H9 (cell line): ENCODE results near the gene KCNMA1. TPM values are rescaled to one million over a fixed set of nuclear protein-coding genes. Genes with fewer than 3 reads are reported as not detected.

ENCODE experiments used
- DNase-seq: peaks from one replicate; pipeline ENCODE4 v3.0.0-alpha.2; 2017
- H2AFZ ChIP-seq: one replicate; pipeline ENCODE4 v1.6.1; 2013; ENCODE audit warnings: mild to moderate bottlenecking, low read length, control low read depth, moderate library complexity
- H2AK5ac ChIP-seq: 2 replicates; pipeline ENCODE4 v1.6.1; 2013; ENCODE audit warnings: low read length, control low read depth, mixed read lengths; ENCODE audit not compliant: insufficient read length
- H2BK120ac ChIP-seq: one replicate; pipeline ENCODE4 v1.6.1; 2013; ENCODE audit warnings: low read depth, mild to moderate bottlenecking, low read length, control low read depth, inconsistent platforms; ENCODE audit not compliant: poor library complexity, severe bottlenecking
- H2BK12ac ChIP-seq: 2 replicates; pipeline ENCODE4 v1.6.1; 2013; ENCODE audit warnings: low read length, control low read depth, mixed read lengths, low read depth; ENCODE audit not compliant: insufficient read length
- H2BK15ac ChIP-seq: 2 replicates; pipeline ENCODE4 v1.6.1; 2013; ENCODE audit warnings: low read depth, low read length, control low read depth
- H2BK20ac ChIP-seq: one replicate; pipeline ENCODE4 v1.6.1; 2013; ENCODE audit warnings: low read depth, mild to moderate bottlenecking, low read length, control low read depth, inconsistent platforms; ENCODE audit not compliant: poor library complexity, severe bottlenecking
- H2BK5ac ChIP-seq: 2 replicates; pipeline ENCODE4 v1.6.1; 2013; ENCODE audit warnings: low read length, control low read depth, mixed read lengths; ENCODE audit not compliant: insufficient read length
- H3K14ac ChIP-seq: 2 replicates; pipeline ENCODE4 v1.6.1; 2013; ENCODE audit warnings: low read length, control low read depth; ENCODE audit not compliant: insufficient read depth
- H3K18ac ChIP-seq: 2 replicates; pipeline ENCODE4 v1.6.1; 2013; ENCODE audit warnings: low read depth, mild to moderate bottlenecking, mixed read lengths, low read length, control low read depth; ENCODE audit not compliant: insufficient read length
- H3K23ac ChIP-seq: 2 replicates; pipeline ENCODE4 v1.6.1; 2013; ENCODE audit warnings: low read length, control low read depth, mixed read lengths, low read depth; ENCODE audit not compliant: insufficient read length
- H3K23me2 ChIP-seq: 2 replicates; pipeline ENCODE4 v1.6.1; 2013; ENCODE audit warnings: low read depth, mild to moderate bottlenecking, mixed read lengths, low read length, control low read depth; ENCODE audit not compliant: insufficient read length, poor library complexity, severe bottlenecking
- H3K27ac ChIP-seq: 2 replicates; pipeline ENCODE4 v1.5.1; 2013; ENCODE audit warnings: low read length, control low read depth, mixed read lengths, low read depth; ENCODE audit not compliant: insufficient read length
- H3K27me3 ChIP-seq: 2 replicates; pipeline ENCODE4 v1.6.1; 2013; ENCODE audit warnings: low read length, control low read depth, inconsistent platforms; ENCODE audit not compliant: insufficient read depth
- H3K4ac ChIP-seq: 2 replicates; pipeline ENCODE4 v1.6.1; 2013; ENCODE audit warnings: low read depth, mild to moderate bottlenecking, control low read depth, inconsistent platforms, low read length, moderate library complexity
- H3K4me1 ChIP-seq: 2 replicates; pipeline ENCODE4 v1.6.1; 2013; ENCODE audit warnings: low read length, control low read depth, inconsistent platforms; ENCODE audit not compliant: insufficient read depth
- H3K4me2 ChIP-seq: 2 replicates; pipeline ENCODE4 v1.6.1; 2013; ENCODE audit warnings: low read length, control low read depth, mixed read lengths; ENCODE audit not compliant: insufficient read length, insufficient read depth
- H3K56ac ChIP-seq: 2 replicates; pipeline ENCODE4 v1.6.1; 2013; ENCODE audit warnings: low read depth, mild to moderate bottlenecking, mixed read lengths, low read length, control low read depth; ENCODE audit not compliant: insufficient read length
- H3K79me1 ChIP-seq: 2 replicates; pipeline ENCODE4 v1.6.1; 2013; ENCODE audit warnings: low read depth, mild to moderate bottlenecking, moderate library complexity, low read length, control low read depth, inconsistent platforms; ENCODE audit not compliant: insufficient read depth, poor library complexity, severe bottlenecking
- H3K79me2 ChIP-seq: 2 replicates; pipeline ENCODE4 v1.6.1; 2013; ENCODE audit warnings: low read length, control low read depth, inconsistent platforms; ENCODE audit not compliant: insufficient read depth
- H3K9ac ChIP-seq: 2 replicates; pipeline ENCODE4 v1.6.1; 2013; ENCODE audit warnings: low read length, control low read depth, mixed read lengths; ENCODE audit not compliant: insufficient read length; ENCODE audit errors: extremely low read depth
- H3K9me3 ChIP-seq: one replicate; pipeline ENCODE4 v1.6.1; 2013; ENCODE audit warnings: low read depth, low read length, inconsistent platforms; ENCODE audit not compliant: control insufficient read depth
- H3T11ph ChIP-seq: one replicate; pipeline ENCODE4 v1.6.1; 2013; ENCODE audit warnings: mild to moderate bottlenecking, low read length, control low read depth, inconsistent platforms
- H4K20me1 ChIP-seq: one replicate; pipeline ENCODE4 v1.6.1; 2013; ENCODE audit not compliant: control insufficient read depth, insufficient read length, insufficient read depth
- H4K5ac ChIP-seq: 2 replicates; pipeline ENCODE4 v1.6.1; 2013; ENCODE audit warnings: low read depth, mild to moderate bottlenecking, mixed read lengths, low read length, control low read depth; ENCODE audit not compliant: insufficient read length
- H4K8ac ChIP-seq: replicated peaks from 2 replicates; pipeline ENCODE4 v1.6.1; 2013; ENCODE audit warnings: low read length, control low read depth, mixed read lengths, low read depth; ENCODE audit not compliant: insufficient read length
- H4K91ac ChIP-seq: 2 replicates; pipeline ENCODE4 v1.6.1; 2013; ENCODE audit warnings: low read depth, mild to moderate bottlenecking, moderate library complexity, mixed read lengths, low read length, control low read depth; ENCODE audit not compliant: insufficient read length
- H3K27ac Mint-ChIP-seq, 3 experiments: 2 replicates in 2 of 3; 3 replicates in 1 of 3; pipeline ENCODE4 v1.8.0; 2020 to 2021; ENCODE audit warnings: mixed read lengths in 3 of 3, mild to moderate bottlenecking in 1 of 3, moderate library complexity in 1 of 3
- H3K27me3 Mint-ChIP-seq: 2 replicates; pipeline ENCODE4 v1.8.0; 2021; ENCODE audit warnings: low read depth, mild to moderate bottlenecking, moderate library complexity, mixed read lengths
- H3K36me3 Mint-ChIP-seq, 3 experiments: 2 replicates in 2 of 3; 3 replicates in 1 of 3; pipeline ENCODE4 v1.8.0; 2020 to 2021; ENCODE audit warnings: low read depth in 3 of 3, mixed read lengths in 3 of 3; ENCODE audit not compliant: insufficient read depth in 1 of 3
- H3K4me1 Mint-ChIP-seq, 2 experiments: 2 replicates each; pipeline ENCODE4 v1.8.0; 2020; ENCODE audit warnings: mixed read lengths in 2 of 2
- H3K4me3 Mint-ChIP-seq, 2 experiments: 2 replicates in 1 of 2; 3 replicates in 1 of 2; pipeline ENCODE4 v1.8.0; 2020 to 2021; ENCODE audit warnings: mild to moderate bottlenecking in 2 of 2, mixed read lengths in 2 of 2, moderate library complexity in 1 of 2
- H3K9me3 Mint-ChIP-seq, 2 experiments: 2 replicates in 1 of 2; 3 replicates in 1 of 2; pipeline ENCODE4 v1.8.0; 2020; ENCODE audit warnings: mild to moderate bottlenecking in 2 of 2, mixed read lengths in 2 of 2, moderate library complexity in 1 of 2
- WGBS: extraction: QIAGEN DNeasy Blood & Tissue Kit; methylation state at CpG from one replicate; pipeline ENCODE4 v1.1.7; 2013; ENCODE audit warnings: missing lambda C conversion rate, low lambda C conversion rate, mixed read lengths; ENCODE audit not compliant: insufficient read length; ENCODE audit errors: extremely low coverage; 5-methylcytosine and 5-hydroxymethylcytosine counted together
- total RNA-seq: library from RNA; stranded (reverse); gene quantifications from 2 replicates; pipeline ENCODE4 v1.2.1, GENCODE V29; 2021
- TF ChIP-seq, protein P1 (sequence below): fragments of 200-600 bp; sonication (generic); conservative IDR thresholded peaks from 3 replicates; pipeline ENCODE4 v1.8.0; 2021; ENCODE audit warnings: antibody characterized with exemption, mild to moderate bottlenecking

The KCNMA1 gene
- total RNA-seq, 1 experiment from 2014 or later, result 2.0 TPM

DNA sequence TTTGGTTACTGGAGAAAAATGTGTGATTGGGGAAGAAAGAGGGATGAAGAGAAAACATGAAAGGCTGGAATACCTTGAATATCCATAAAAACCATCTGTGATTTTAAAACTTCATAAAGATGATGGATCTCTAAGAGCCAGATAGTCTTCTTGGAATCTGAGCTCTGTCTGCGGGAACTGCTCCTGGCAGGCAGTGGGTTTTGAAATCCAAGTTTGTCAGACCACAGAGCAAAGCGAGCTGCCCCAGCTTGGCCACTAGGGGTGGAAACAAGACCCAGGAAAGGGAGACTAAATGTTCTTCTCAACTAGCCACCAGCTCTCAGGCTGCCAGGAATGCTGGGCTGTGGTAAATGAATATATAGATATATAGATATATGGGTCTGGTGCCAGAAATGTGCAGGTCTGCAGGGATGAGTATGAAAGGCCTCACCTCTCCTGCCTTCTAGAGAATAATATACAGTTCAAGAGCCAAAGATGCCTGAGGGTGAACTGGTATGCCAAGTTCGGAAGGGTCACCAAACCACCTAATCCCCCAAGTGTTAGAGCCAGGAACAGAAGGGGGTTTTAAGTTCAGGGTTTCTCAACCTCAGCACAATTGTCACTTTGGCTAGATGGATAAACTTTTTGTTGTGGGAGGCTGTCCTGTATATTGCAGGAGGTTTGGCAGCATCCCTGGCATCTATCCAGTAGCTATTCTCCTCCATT lies 208.8 kb downstream of the KCNMA1 start:
- TF ChIP-seq, protein P1, sequence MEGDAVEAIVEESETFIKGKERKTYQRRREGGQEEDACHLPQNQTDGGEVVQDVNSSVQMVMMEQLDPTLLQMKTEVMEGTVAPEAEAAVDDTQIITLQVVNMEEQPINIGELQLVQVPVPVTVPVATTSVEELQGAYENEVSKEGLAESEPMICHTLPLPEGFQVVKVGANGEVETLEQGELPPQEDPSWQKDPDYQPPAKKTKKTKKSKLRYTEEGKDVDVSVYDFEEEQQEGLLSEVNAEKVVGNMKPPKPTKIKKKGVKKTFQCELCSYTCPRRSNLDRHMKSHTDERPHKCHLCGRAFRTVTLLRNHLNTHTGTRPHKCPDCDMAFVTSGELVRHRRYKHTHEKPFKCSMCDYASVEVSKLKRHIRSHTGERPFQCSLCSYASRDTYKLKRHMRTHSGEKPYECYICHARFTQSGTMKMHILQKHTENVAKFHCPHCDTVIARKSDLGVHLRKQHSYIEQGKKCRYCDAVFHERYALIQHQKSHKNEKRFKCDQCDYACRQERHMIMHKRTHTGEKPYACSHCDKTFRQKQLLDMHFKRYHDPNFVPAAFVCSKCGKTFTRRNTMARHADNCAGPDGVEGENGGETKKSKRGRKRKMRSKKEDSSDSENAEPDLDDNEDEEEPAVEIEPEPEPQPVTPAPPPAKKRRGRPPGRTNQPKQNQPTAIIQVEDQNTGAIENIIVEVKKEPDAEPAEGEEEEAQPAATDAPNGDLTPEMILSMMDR, result peak; percentile 77
- no peaks in the 10 kb centered on the region for H3K27me3 ChIP-seq
- Mint-ChIP-seq H3K9me3 (no peaks in the 10 kb centered on the region), H3K36me3 (no peaks in the 10 kb centered on the region), H3K4me1 (peaks cover 26% of the 10 kb centered on the region in 2 experiments), H3K4me3 (no peak overlapping the region), H3K27ac (no peak overlapping the region), H3K27me3 (no peaks in the 10 kb centered on the region; the same call in 1 of the 2 replicates)
- no peak overlapping the region for H2BK15ac ChIP-seq
- H4K91ac ChIP-seq, result no peak overlapping the region
- no peak overlapping the region for H3K4ac ChIP-seq
- no peak overlapping the region for H2AFZ ChIP-seq
- H3K23ac ChIP-seq, result no peak overlapping the region
- WGBS, result no CpG with 5 or more reads among the region's 3 CpGs
- no peaks in the 10 kb centered on the region for H3K79me1 ChIP-seq
- H2BK120ac ChIP-seq, result no peak overlapping the region
- no peak overlapping the region for H2BK20ac ChIP-seq
- H3T11ph ChIP-seq, result no peak overlapping the region
- no peak overlapping the region for H2BK5ac ChIP-seq
- no peaks in the 10 kb centered on the region for H3K9me3 ChIP-seq
- H4K5ac ChIP-seq, result no peak overlapping the region
- H4K8ac ChIP-seq, result no peak overlapping the region
- no peaks in the 10 kb centered on the region for H3K23me2 ChIP-seq
- no peak overlapping the region for H3K4me2 ChIP-seq
- no peaks in the 10 kb centered on the region for H3K79me2 ChIP-seq
- H3K9ac ChIP-seq, result no peak overlapping the region
- no peaks in the 10 kb centered on the region for H4K20me1 ChIP-seq
- no peak overlapping the region for H3K14ac ChIP-seq
- DNase-seq, result peak; percentile 69
- H2AK5ac ChIP-seq, result no peak overlapping the region
- H2BK12ac ChIP-seq, result no peak overlapping the region
- no peak overlapping the region for H3K27ac ChIP-seq
- no peaks in the 10 kb centered on the region for H3K4me1 ChIP-seq
- no peak overlapping the region for H3K56ac ChIP-seq
- H3K18ac ChIP-seq, result no peak overlapping the region
